Transverse colon (tissue), 4 donors: ENCODE measurements around the gene VPS11. TPM values are rescaled to one million over a fixed set of nuclear protein-coding genes. Genes with fewer than 3 reads are reported as not detected.

Experiments
- DNase-seq: peaks from one replicate; pipeline ENCODE4 v3.0.0-alpha.2; 2019
- H3K27ac ChIP-seq, 4 donors: fragments of 200-600 bp; sonication (generic); 2 replicates each; pipeline ENCODE4 v1.5.1; 2016 to 2018; ENCODE audit warnings: inconsistent platforms in 4 of 4
- H3K27me3 ChIP-seq: fragments of 200-600 bp; sonication (generic); 2 replicates; pipeline ENCODE4 v1.5.1; 2017; ENCODE audit warnings: inconsistent platforms
- H3K36me3 ChIP-seq, 4 donors: fragments of 200-600 bp; sonication (generic); 2 replicates each; pipeline ENCODE4 v1.5.1; 2017 to 2019; ENCODE audit warnings: inconsistent platforms in 4 of 4
- H3K4me1 ChIP-seq, 4 donors: fragments of 200-600 bp; sonication (generic); 2 replicates each; pipeline ENCODE4 v1.5.1; 2017 to 2020; ENCODE audit warnings: inconsistent platforms in 4 of 4
- H3K4me3 ChIP-seq, 4 donors: fragments of 200-600 bp; sonication (generic); 1 replicate in 1 of 4; 2 replicates in 3 of 4; pipeline versions ENCODE4 v1.5.1 to v1.6.1; 2017 to 2019; ENCODE audit warnings: inconsistent platforms in 4 of 4
- H3K9me3 ChIP-seq, 2 donors: fragments of 200-600 bp; sonication (generic); 2 replicates each; pipeline ENCODE4 v1.5.1; 2017 to 2019; ENCODE audit warnings: inconsistent platforms in 2 of 2
- EP300 ChIP-seq: sonication (generic); formaldehyde crosslinking; IDR thresholded peaks from one replicate; pipeline ENCODE4 v1.6.1; 2017; ENCODE audit warnings: antibody characterized with exemption, low read depth
- POLR2A ChIP-seq: fragments of 450-650 bp; IDR thresholded peaks from one replicate; pipeline ENCODE4 v1.6.1; 2016; ENCODE audit warnings: antibody characterized with exemption, mild to moderate bottlenecking, moderate library complexity
- POLR2AphosphoS5 ChIP-seq, 3 donors: sonication (generic); formaldehyde crosslinking; IDR thresholded peaks; one replicate each; pipeline ENCODE4 v1.6.1; 2016; ENCODE audit warnings: antibody characterized with exemption in 3 of 3
- WGBS, 2 donors: methylation state at CpG; one replicate each; pipeline ENCODE4 v1.1.5; 2018; ENCODE audit warnings: low coverage in 1 of 2; 5-methylcytosine and 5-hydroxymethylcytosine counted together
- in situ Hi-C, 4 donors: fragments of 200-750 bp; cut with MboI; loops; one replicate each; pipeline versions ENCODE4 v1.15.0 to v1.15.1; 2017; ENCODE audit warnings: low sequenced_read_pairs in 3 of 4, low pct_ligation_motif_present in 1 of 4, low pct_unique_long_range_greater_than_20kb in 1 of 4
- intact Hi-C: fragments of 100-400 bp; cut with DNase I; formaldehyde crosslinking; loops from one replicate; pipeline ENCODE4 v1.15.1; 2023; ENCODE audit warnings: low total_unique reads
- total RNA-seq, 4 donors: library from RNA; depleted of rRNA; stranded (reverse); fragments of >200 nt; gene quantifications; one replicate each; pipeline ENCODE4 v1.1.0, GENCODE V29; 2016
- TF ChIP-seq, protein P1 (sequence below), 5 experiments: fragments of 200-600 bp in 3 of 5; fragments of 450-650 bp in 2 of 5; sonication (generic) in 3 of 5; IDR thresholded peaks; 1 replicate in 2 of 5; 2 replicates in 3 of 5; pipeline ENCODE4 v1.5.1; 2016 to 2017; ENCODE audit warnings: antibody characterized with exemption in 5 of 5, inconsistent platforms in 3 of 5, mild to moderate bottlenecking in 2 of 5, moderate library complexity in 1 of 5

VPS11 gene
- total RNA-seq, 4 donors from 2014 or later, result 19.8 to 122 (median 31.2) TPM

DNA sequence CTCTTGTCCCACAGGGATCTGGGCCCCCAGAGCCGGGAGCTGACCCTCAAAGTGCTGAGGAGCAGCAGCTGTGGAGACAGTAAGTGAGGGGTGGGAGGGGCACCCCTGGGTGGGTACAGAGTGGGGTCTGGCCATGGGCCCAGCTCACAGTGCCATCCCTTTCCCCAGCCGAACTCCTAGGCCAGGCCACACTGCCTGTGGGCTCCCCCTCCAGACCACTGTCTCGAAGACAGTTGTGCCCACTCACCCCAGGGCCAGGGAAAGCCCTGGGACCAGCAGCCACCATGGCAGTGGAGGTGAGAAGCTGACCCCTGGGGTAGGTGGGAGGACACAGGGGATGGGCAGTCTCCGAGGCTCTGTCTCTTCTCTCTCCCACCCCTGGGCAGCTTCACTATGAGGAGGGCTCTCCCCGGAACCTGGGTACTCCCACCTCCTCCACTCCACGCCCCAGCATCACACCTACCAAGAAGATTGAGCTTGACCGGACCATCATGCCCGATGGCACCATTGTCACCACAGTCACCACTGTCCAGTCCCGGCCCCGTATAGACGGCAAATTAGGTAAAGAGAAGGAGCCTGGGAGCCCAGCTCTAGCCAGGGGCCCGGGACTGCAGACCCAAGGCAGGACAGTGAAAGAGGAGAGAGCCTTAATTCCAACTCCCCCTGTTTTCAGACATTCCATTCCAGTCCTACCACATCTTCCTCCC is 44.8 kb downstream of the VPS11 start:
- in situ Hi-C loops, result no loop called here
- intact Hi-C loops, result no loop called here
- Histone ChIP-seq H3K36me3 (peaks cover 0 to 25% (median 0%) of the 10 kb centered on the region in 4 donors), H3K27me3 (no peaks in the 10 kb centered on the region), H3K4me1 (peaks cover 6 to 21% (median 15%) of the 10 kb centered on the region in 4 donors), H3K4me3 (no peak overlapping the region), H3K27ac (no peak overlapping the region), H3K9me3 (no peaks in the 10 kb centered on the region)
- no peak for DNase-seq
- TF ChIP-seq, protein P1, sequence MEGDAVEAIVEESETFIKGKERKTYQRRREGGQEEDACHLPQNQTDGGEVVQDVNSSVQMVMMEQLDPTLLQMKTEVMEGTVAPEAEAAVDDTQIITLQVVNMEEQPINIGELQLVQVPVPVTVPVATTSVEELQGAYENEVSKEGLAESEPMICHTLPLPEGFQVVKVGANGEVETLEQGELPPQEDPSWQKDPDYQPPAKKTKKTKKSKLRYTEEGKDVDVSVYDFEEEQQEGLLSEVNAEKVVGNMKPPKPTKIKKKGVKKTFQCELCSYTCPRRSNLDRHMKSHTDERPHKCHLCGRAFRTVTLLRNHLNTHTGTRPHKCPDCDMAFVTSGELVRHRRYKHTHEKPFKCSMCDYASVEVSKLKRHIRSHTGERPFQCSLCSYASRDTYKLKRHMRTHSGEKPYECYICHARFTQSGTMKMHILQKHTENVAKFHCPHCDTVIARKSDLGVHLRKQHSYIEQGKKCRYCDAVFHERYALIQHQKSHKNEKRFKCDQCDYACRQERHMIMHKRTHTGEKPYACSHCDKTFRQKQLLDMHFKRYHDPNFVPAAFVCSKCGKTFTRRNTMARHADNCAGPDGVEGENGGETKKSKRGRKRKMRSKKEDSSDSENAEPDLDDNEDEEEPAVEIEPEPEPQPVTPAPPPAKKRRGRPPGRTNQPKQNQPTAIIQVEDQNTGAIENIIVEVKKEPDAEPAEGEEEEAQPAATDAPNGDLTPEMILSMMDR (IDR thresholded peaks at IDR 0.05), result no peak
- no peak for TF ChIP-seq POLR2A
- TF ChIP-seq POLR2AphosphoS5 (IDR thresholded peaks at IDR 0.05), result no peak
- TF ChIP-seq EP300, result no peak
- WGBS, 2 donors, result 88 to 93% methylated on average over 3 to 12 of the region's 12 CpGs

DNA sequence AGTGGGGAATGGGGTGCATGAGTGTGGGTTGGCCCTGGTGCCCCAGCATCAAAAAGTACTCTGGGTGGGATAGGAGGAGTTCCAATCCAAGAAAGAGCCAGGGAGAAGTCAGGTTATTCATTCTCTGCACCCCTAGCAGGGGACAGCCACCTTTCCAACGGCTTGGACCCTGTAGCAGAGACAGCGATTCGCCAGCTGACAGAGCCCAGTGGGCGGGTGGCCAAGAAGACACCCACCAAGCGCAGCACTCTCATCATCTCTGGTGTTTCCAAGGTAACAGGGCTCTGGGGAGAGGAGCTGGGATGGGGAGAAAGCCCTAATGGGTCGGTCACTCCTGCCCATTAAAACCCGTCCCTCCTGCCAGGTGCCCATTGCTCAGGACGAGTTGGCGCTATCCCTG is 46.1 kb downstream of the VPS11 start:
- WGBS, 2 donors, result 95 to 100% methylated on average over 1 to 9 of the region's 9 CpGs
- TF ChIP-seq, protein P1 (IDR thresholded peaks at IDR 0.05), result no peak
- TF ChIP-seq EP300 (no peak), POLR2AphosphoS5 (IDR thresholded peaks at IDR 0.05) (no peak), POLR2A (no peak)
- in situ Hi-C loops, result no loop called here
- no peak for DNase-seq
- H3K27me3 ChIP-seq, result no peaks in the 10 kb centered on the region
- H3K27ac ChIP-seq, result no peak overlapping the region
- peaks cover 0 to 25% (median 2%) of the 10 kb centered on the region in 4 donors for H3K36me3 ChIP-seq
- H3K9me3 ChIP-seq, result no peaks in the 10 kb centered on the region
- no peak overlapping the region for H3K4me3 ChIP-seq
- intact Hi-C loops, result no loop called here
- peaks cover 3 to 13% (median 8%) of the 10 kb centered on the region in 4 donors for H3K4me1 ChIP-seq

DNA sequence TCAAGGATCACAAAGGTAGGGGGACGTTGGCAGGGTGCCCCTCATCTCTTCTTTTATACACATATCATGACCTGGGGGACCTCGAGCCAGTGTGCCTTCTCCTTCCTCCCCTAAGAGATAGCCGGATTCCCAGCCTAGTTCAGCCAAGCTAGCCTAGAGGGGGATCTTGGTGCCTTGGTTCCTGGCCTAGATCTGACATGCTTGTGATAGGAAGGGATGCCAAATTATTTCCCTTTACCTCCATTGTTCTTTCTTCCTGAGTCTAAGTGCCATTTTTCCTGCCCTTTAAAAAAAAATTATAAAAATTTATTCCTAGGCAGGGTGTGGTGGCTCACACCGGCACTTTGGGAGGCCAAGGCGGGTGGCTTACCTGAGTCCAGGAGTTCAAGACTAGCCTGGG is 46.7 kb downstream of the VPS11 start:
- intact Hi-C loops (no loop called here), in situ Hi-C loops (no loop called here)
- Histone ChIP-seq H3K36me3 (peaks cover 0 to 25% (median 2%) of the 10 kb centered on the region in 4 donors), H3K4me1 (peaks cover 0 to 7% (median 3%) of the 10 kb centered on the region in 4 donors), H3K27ac (peak overlapping the region in 1 of 4 donors; percentile 2), H3K9me3 (no peaks in the 10 kb centered on the region), H3K4me3 (no peak overlapping the region), H3K27me3 (no peaks in the 10 kb centered on the region)
- 89 to 93% methylated on average over 3 to 5 of the region's 5 CpGs for WGBS, 2 donors
- TF ChIP-seq EP300 (no peak), POLR2AphosphoS5 (IDR thresholded peaks at IDR 0.05) (no peak), POLR2A (no peak)
- TF ChIP-seq, protein P1 (IDR thresholded peaks at IDR 0.05), result no peak
- DNase-seq, result no peak

- Histone ChIP-seq H3K36me3 (peaks cover 0 to 25% (median 2%) of the 10 kb centered on the region in 4 donors), H3K4me3 (no peak overlapping the region), H3K27ac (peak overlapping the region; percentile 32 to 48 (median 41)), H3K4me1 (peaks cover 0 to 7% (median 3%) of the 10 kb centered on the region in 4 donors), H3K9me3 (no peaks in the 10 kb centered on the region), H3K27me3 (no peaks in the 10 kb centered on the region)
- intact Hi-C loops (no loop called here), in situ Hi-C loops (no loop called here)
- WGBS, 2 donors, result 55 to 69% methylated on average over 15 to 24 of the region's 24 CpGs
- TF ChIP-seq EP300 (no peak), POLR2AphosphoS5 (IDR thresholded peaks at IDR 0.05) (no peak), POLR2A (no peak)
- TF ChIP-seq, protein P1 (IDR thresholded peaks at IDR 0.05), result no peak
- peak; percentile 36 for DNase-seq
These were observed 48.0 kb downstream of the VPS11 start for GRCh38 chr11:119115484-119116234.
